Measurements from ENCODE around the gene FMNL2. TPM values are rescaled to one million over a fixed set of nuclear protein-coding genes. Genes with fewer than 3 reads are reported as not detected.

The FMNL2 gene
- total RNA-seq, 1 experiment from 2014 or later: 33.6 TPM

- H2BK120ac ChIP-seq (ENCODE audit: low read depth, low read length, poor library complexity, severe bottlenecking): no peak overlapping the region
- H3K27ac Mint-ChIP-seq: peak overlapping the region in 1 of 3 experiments; percentile 96; a peak in 2 of 7 replicates
These were observed 313.4 kb downstream of the FMNL2 start for GRCh38 chr2:152648336-152648735.

More at GRCh38 chr2:152648336-152648735, 313.4 kb downstream of the FMNL2 start:
- no peak overlapping the region for H3K4ac ChIP-seq (ENCODE audit: low read depth, low read length)
- no peaks in the 10 kb centered on the region for H3K79me2 ChIP-seq (ENCODE audit: insufficient read depth, low read length)
- no peak overlapping the region for H3K56ac ChIP-seq (ENCODE audit: insufficient read length, low read depth, low read length)
- no peak overlapping the region for H3K14ac ChIP-seq (ENCODE audit: insufficient read depth, low read length)
- H3K9me3 ChIP-seq (ENCODE audit: control insufficient read depth, low read depth, low read length): no peaks in the 10 kb centered on the region
- no peak overlapping the region for H2BK12ac ChIP-seq (ENCODE audit: insufficient read length, low read depth, low read length)
- no peaks in the 10 kb centered on the region for H4K20me1 ChIP-seq (ENCODE audit: control insufficient read depth, insufficient read depth, insufficient read length)
- H3K9ac ChIP-seq (ENCODE audit: extremely low read depth, insufficient read length, low read length): no peak overlapping the region
- WGBS (ENCODE audit: extremely low coverage, insufficient read length, low lambda C conversion rate): no CpG with 5 or more reads among the region's 2 CpGs
- no peak overlapping the region for H3K4me3 Mint-ChIP-seq
- H2BK20ac ChIP-seq (ENCODE audit: low read depth, low read length, poor library complexity, severe bottlenecking): no peak overlapping the region
- TF ChIP-seq CTCF (conservative IDR thresholded peaks at IDR 0.05): peak; percentile 43
- no peak overlapping the region for H3K23ac ChIP-seq (ENCODE audit: insufficient read length, low read depth, low read length)
- H3K27me3 Mint-ChIP-seq (ENCODE audit: low read depth): no peaks in the 10 kb centered on the region
- no peaks in the 10 kb centered on the region for H3K27me3 ChIP-seq (ENCODE audit: insufficient read depth, low read length)
- no peak overlapping the region for H4K5ac ChIP-seq (ENCODE audit: insufficient read length, low read depth, low read length)
- H2AK5ac ChIP-seq (ENCODE audit: insufficient read length, low read length): no peak overlapping the region
- no peaks in the 10 kb centered on the region for H3K23me2 ChIP-seq (ENCODE audit: insufficient read length, low read depth, low read length, poor library complexity, severe bottlenecking)
- peaks cover 13 to 42% of the 10 kb centered on the region in 2 experiments for H3K4me1 Mint-ChIP-seq
- H3K4me2 ChIP-seq (ENCODE audit: insufficient read depth, insufficient read length, low read length): no peak overlapping the region
- H3K9me3 Mint-ChIP-seq: no peaks in the 10 kb centered on the region
- H3T11ph ChIP-seq (ENCODE audit: low read length): no peak overlapping the region
- no peaks in the 10 kb centered on the region for H3K79me1 ChIP-seq (ENCODE audit: insufficient read depth, low read depth, low read length, poor library complexity, severe bottlenecking)
- H3K4me1 ChIP-seq (ENCODE audit: insufficient read depth, low read length): peaks cover 3% of the 10 kb centered on the region; the same call in 1 of the 2 replicates
- no peak overlapping the region for H2BK5ac ChIP-seq (ENCODE audit: insufficient read length, low read length)
- H4K91ac ChIP-seq (ENCODE audit: insufficient read length, low read depth, low read length): no peak overlapping the region
- H3K18ac ChIP-seq (ENCODE audit: insufficient read length, low read depth, low read length): no peak overlapping the region
- no peak overlapping the region for H4K8ac ChIP-seq (replicated peaks; ENCODE audit: insufficient read length, low read depth, low read length)
- no peak for DNase-seq
- no peak overlapping the region for H2BK15ac ChIP-seq (ENCODE audit: low read depth, low read length)
- peaks cover 0 to 25% (median 16%) of the 10 kb centered on the region in 3 experiments; a peak in 5 of 7 replicates for H3K36me3 Mint-ChIP-seq (ENCODE audit: insufficient read depth in 1 of 3, low read depth in 3 of 3)
- no peak overlapping the region for H2AFZ ChIP-seq (ENCODE audit: low read length)
- H3K27ac ChIP-seq (ENCODE audit: insufficient read length, low read depth, low read length): no peak overlapping the region

Measured in H9 (cell line).